ENCODE measurements around the gene SYNE2. TPM values are rescaled to one million over a fixed set of nuclear protein-coding genes. Genes with fewer than 3 reads are reported as not detected.

SYNE2 gene
- total RNA-seq, 1 experiment from 2014 or later: 48.5 TPM

DNA sequence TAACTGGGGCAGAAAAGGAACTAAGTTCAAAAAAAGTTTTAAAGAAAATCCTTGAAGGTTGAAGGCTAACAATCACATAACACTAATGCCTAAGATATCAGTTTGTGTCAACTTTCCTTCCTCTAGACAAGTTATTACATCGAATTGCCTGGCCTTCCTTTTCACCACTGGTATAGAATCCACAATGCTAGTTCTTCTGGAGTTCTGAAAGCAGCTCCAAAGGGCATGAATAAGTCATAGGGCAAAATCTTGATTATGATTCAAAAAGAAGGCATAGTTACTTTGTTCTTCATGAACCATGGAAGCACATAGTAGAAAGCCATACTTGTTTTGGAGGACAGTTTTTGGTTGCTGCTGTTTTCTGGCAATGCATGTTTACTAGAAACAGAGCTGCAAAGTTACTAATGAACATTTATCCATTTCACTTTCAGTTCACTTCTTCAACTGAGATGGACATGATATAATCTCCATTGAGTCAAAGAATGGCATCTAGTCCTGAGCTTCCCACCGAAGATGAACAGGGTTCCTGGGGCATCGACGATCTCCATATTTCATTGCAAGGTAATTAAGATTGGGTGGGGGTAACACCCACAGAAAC lies 56.0 kb downstream of the SYNE2 start:
- Mint-ChIP-seq H3K4me1 (ENCODE audit: low read depth, unreplicated experiment) (no peaks in the 10 kb centered on the region), H3K27me3 (ENCODE audit: insufficient read depth, unreplicated experiment) (no peaks in the 10 kb centered on the region), H3K36me3 (ENCODE audit: insufficient read depth, unreplicated experiment) (no peaks in the 10 kb centered on the region), H3K4me3 (ENCODE audit: unreplicated experiment) (no peak overlapping the region), H3K27ac (ENCODE audit: unreplicated experiment) (no peak overlapping the region), H3K9me3 (ENCODE audit: unreplicated experiment) (peaks cover 9% of the 10 kb centered on the region)
- DNase-seq: no peak
- Histone ChIP-seq H3K9me3 (no peaks in the 10 kb centered on the region; the same call in 1 of the 2 replicates), H3K4me1 (no peaks in the 10 kb centered on the region), H3K4me3 (ENCODE audit: low read depth, low read length) (no peak overlapping the region), H3K36me3 (ENCODE audit: control insufficient read depth, insufficient read depth, low read length) (no peaks in the 10 kb centered on the region), H3K27me3 (replicated peaks; ENCODE audit: control insufficient read depth, insufficient read depth, low read length) (no peaks in the 10 kb centered on the region)
- TF ChIP-seq, protein P1, sequence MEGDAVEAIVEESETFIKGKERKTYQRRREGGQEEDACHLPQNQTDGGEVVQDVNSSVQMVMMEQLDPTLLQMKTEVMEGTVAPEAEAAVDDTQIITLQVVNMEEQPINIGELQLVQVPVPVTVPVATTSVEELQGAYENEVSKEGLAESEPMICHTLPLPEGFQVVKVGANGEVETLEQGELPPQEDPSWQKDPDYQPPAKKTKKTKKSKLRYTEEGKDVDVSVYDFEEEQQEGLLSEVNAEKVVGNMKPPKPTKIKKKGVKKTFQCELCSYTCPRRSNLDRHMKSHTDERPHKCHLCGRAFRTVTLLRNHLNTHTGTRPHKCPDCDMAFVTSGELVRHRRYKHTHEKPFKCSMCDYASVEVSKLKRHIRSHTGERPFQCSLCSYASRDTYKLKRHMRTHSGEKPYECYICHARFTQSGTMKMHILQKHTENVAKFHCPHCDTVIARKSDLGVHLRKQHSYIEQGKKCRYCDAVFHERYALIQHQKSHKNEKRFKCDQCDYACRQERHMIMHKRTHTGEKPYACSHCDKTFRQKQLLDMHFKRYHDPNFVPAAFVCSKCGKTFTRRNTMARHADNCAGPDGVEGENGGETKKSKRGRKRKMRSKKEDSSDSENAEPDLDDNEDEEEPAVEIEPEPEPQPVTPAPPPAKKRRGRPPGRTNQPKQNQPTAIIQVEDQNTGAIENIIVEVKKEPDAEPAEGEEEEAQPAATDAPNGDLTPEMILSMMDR (IDR thresholded peaks at IDR 0.05; ENCODE audit: insufficient read depth in 1 of 2, low read depth in 1 of 2, low read length in 1 of 2, severe bottlenecking in 1 of 2, unreplicated experiment in 1 of 2): no peak
- ChIA-PET POLR2A (no interaction called here), CTCF (no interaction called here)
- no TSS peak for BruUV-seq (replicated peaks)
- intact Hi-C loops (cut with micrococcal nuclease; ENCODE audit: unreplicated experiment): no loop called here

DNA sequence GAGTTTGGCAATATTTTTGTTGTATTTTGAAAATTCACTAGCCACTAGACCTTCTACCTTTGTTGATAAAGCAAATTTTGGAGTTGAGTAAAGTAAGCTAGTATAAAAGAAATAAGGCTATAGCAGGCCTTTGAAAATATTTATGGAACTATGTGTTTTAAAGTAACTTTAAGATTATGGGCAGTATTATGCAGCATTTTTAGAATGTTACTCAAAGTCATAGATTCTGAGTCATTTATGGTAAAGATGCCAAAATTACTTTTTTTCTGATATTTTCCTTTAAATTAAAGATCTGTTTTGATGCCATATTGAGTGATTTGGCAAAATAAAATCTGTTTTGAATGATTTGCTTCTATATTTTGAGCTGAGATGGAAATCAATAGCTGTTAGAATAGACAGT lies 57.2 kb downstream of the SYNE2 start:
- no peak for DNase-seq
- no peaks in the 10 kb centered on the region for H3K27me3 Mint-ChIP-seq (ENCODE audit: insufficient read depth, unreplicated experiment)
- BruUV-seq (replicated peaks): no TSS peak
- POLR2A ChIA-PET: no interaction called here
- H3K9me3 ChIP-seq: no peaks in the 10 kb centered on the region; the same call in 1 of the 2 replicates
- no peaks in the 10 kb centered on the region for H3K36me3 ChIP-seq (ENCODE audit: control insufficient read depth, insufficient read depth, low read length)
- H3K4me3 Mint-ChIP-seq (ENCODE audit: unreplicated experiment): no peak overlapping the region
- H3K4me1 ChIP-seq: no peaks in the 10 kb centered on the region
- CTCF ChIA-PET: no interaction called here
- no peak overlapping the region for H3K4me3 ChIP-seq (ENCODE audit: low read depth, low read length)
- TF ChIP-seq, protein P1 (IDR thresholded peaks at IDR 0.05; ENCODE audit: insufficient read depth in 1 of 2, low read depth in 1 of 2, low read length in 1 of 2, severe bottlenecking in 1 of 2, unreplicated experiment in 1 of 2): no peak
- H3K4me1 Mint-ChIP-seq (ENCODE audit: low read depth, unreplicated experiment): no peaks in the 10 kb centered on the region
- no peak overlapping the region for H3K27ac Mint-ChIP-seq (ENCODE audit: unreplicated experiment)
- intact Hi-C loops (cut with micrococcal nuclease; ENCODE audit: unreplicated experiment): no loop called here
- no peaks in the 10 kb centered on the region for H3K36me3 Mint-ChIP-seq (ENCODE audit: insufficient read depth, unreplicated experiment)
- H3K27me3 ChIP-seq (replicated peaks; ENCODE audit: control insufficient read depth, insufficient read depth, low read length): no peaks in the 10 kb centered on the region
- peaks cover 6% of the 10 kb centered on the region for H3K9me3 Mint-ChIP-seq (ENCODE audit: unreplicated experiment)

DNA sequence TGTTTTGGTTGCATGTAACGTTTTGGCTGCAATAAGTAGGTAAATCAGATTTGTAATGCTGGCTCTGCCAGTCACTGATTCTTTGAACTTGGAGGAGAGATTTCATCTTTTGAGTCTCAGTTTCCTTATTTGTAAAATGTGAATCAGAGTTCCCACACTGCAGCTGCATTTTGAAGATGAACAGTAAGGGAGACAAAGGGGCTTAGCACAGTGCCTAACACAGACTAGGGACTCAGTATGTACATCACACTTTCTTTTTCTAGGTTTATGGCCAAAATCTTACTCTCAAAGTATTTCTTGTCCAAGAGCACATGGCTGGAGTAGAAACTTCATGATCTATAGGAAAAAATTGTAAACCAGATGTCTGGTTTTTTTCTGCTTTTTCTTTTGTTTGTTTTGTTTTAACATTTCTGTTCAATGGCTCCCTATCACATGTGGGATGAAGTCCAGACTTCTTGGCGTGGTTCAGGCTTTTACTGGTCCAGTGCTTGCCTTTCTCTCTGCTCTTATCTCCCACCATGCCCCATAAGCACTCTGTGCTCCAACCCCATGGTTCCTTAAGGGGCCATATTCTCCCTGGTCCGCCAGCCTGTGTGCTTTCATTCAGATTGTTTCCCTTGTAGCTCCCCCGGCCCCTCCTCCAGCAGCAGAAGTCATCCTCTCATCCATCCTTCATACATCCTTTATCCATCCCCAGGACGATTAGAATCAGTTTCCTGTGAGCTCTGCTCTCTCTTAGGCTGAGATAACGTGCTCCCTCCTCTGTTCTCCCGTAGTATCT lies 58.0 kb downstream of the SYNE2 start:
- BruUV-seq (replicated peaks): no TSS peak
- DNase-seq: no peak
- no peak overlapping the region for H3K4me3 Mint-ChIP-seq (ENCODE audit: unreplicated experiment)
- Histone ChIP-seq H3K4me1 (no peaks in the 10 kb centered on the region), H3K9me3 (no peaks in the 10 kb centered on the region), H3K27me3 (replicated peaks; ENCODE audit: control insufficient read depth, insufficient read depth, low read length) (no peaks in the 10 kb centered on the region), H3K36me3 (ENCODE audit: control insufficient read depth, insufficient read depth, low read length) (no peaks in the 10 kb centered on the region), H3K4me3 (ENCODE audit: low read depth, low read length) (no peak overlapping the region)
- ChIA-PET POLR2A (no interaction called here), CTCF (no interaction called here)
- H3K36me3 Mint-ChIP-seq (ENCODE audit: insufficient read depth, unreplicated experiment): no peaks in the 10 kb centered on the region
- no peaks in the 10 kb centered on the region for H3K27me3 Mint-ChIP-seq (ENCODE audit: insufficient read depth, unreplicated experiment)
- H3K27ac Mint-ChIP-seq (ENCODE audit: unreplicated experiment): no peak overlapping the region
- TF ChIP-seq, protein P1 (IDR thresholded peaks at IDR 0.05; ENCODE audit: insufficient read depth in 1 of 2, low read depth in 1 of 2, low read length in 1 of 2, severe bottlenecking in 1 of 2, unreplicated experiment in 1 of 2): no peak
- H3K9me3 Mint-ChIP-seq (ENCODE audit: unreplicated experiment): no peaks in the 10 kb centered on the region
- intact Hi-C loops (cut with micrococcal nuclease; ENCODE audit: unreplicated experiment): no loop called here
- no peaks in the 10 kb centered on the region for H3K4me1 Mint-ChIP-seq (ENCODE audit: low read depth, unreplicated experiment)

Measured in Caco-2 (cell line).